ENCODE measurements around the gene TNPO2. TPM values are rescaled to one million over a fixed set of nuclear protein-coding genes. Genes with fewer than 3 reads are reported as not detected.

The TNPO2 gene
- total and polyA plus RNA-seq, 2 of the 13 experiments (the other 11 are each of a cell fraction or from before 2014, with no cell fraction given), result 31.7 to 61.0 TPM

GRCh38 chr19:12733369-12734214, 9.9 kb upstream of the TNPO2 start (continued):
- peak; percentile 27; the same call in 1 of the 2 replicates for TF ChIP-seq CREB3 (CRISPR knock-in tag; IDR thresholded peaks at IDR 0.05)
- TF ChIP-seq NFRKB (IDR thresholded peaks at IDR 0.05), result no peak
- TF ChIP-seq CAMTA2 (CRISPR knock-in tag; IDR thresholded peaks at IDR 0.05; ENCODE audit: borderline replicate concordance), result no peak
- TF ChIP-seq TARDBP (CRISPR knock-in tag; IDR thresholded peaks at IDR 0.05), result no peak
- no peak for TF ChIP-seq RERE (CRISPR knock-in tag; IDR thresholded peaks at IDR 0.05; ENCODE audit: low read depth)
- TF ChIP-seq RAD21 (CRISPR knock-in tag; IDR thresholded peaks at IDR 0.05), result no peak
- peak; percentile 47 for TF ChIP-seq XRCC5 (optimal IDR thresholded peaks at IDR 0.05; ENCODE audit: low read length)
- TF ChIP-seq HDAC6 (IDR thresholded peaks at IDR 0.05; ENCODE audit: low read depth, low read length), result no peak
- TF ChIP-seq CBX1 (IDR thresholded peaks at IDR 0.05; ENCODE audit: low read depth), result no peak
- TF ChIP-seq ZFP90 (CRISPR knock-in tag; IDR thresholded peaks at IDR 0.05; ENCODE audit: borderline replicate concordance), result no peak
- TF ChIP-seq SPEN (CRISPR knock-in tag; IDR thresholded peaks at IDR 0.05; ENCODE audit: low read depth), result no peak
- TF ChIP-seq AKNA (CRISPR knock-in tag; IDR thresholded peaks at IDR 0.05; ENCODE audit: borderline replicate concordance), result peak; percentile 11; the same call in 1 of the 2 replicates
- no peak for TF ChIP-seq KLF12 (CRISPR knock-in tag; IDR thresholded peaks at IDR 0.05; ENCODE audit: borderline replicate concordance)
- no peak for TF ChIP-seq JUN (CRISPR knock-in tag; IDR thresholded peaks at IDR 0.05)
- TF ChIP-seq MEF2D (CRISPR knock-in tag; IDR thresholded peaks at IDR 0.05), result 0 out of 2 replicates have a peak, but pooled peaks have one; percentile 39
